GM18867 (cell line): ENCODE measurements around the gene ITPK1.
A peak's percentile ranks its signal among the peaks of the same experiment; 100 is the strongest.

ENCODE experiments used
- ATAC-seq: cut with Tn5 transposase; IDR thresholded peaks from one replicate; pipeline ENCODE4 v1.9.1; 2021; ENCODE audit warnings: mild to moderate bottlenecking, moderate library complexity; ENCODE audit not compliant: unreplicated experiment

ITPK1 gene

DNA sequence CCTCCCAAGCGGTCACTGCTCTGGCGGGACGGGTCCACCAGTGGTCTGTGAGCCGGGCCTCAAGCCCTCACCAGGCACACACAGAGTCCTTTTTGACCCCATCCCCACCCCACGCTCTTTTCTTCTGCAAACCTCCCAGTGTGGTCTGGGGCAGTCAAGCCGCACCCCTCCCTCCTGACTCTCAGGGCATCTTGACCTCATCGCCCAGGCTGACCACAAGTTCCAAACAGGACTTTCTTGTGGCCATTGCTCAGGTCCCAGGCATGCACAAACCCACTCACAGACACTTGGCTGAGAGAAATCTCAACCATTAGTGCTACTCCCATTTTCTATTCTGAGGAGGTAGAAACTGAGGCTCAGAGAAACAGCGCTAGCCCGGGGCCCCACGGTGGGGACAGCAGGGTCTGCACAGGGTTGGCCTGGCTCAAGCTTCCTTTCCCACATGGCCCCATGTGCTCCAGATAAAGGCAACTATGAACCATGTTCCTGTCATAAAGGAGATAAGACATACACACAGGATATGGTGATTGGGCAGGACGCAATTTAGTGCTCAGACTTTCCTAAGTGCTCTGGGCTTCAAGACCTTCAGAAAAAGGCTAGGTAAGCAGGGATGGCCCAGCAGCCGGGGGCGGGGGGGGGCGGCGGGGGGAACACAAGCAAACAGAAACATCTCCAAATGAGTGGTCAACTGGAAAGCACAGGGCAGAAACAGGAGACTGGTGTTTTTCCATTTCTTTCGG, 69.6 kb downstream of the ITPK1 start:
- no peak for ATAC-seq

DNA sequence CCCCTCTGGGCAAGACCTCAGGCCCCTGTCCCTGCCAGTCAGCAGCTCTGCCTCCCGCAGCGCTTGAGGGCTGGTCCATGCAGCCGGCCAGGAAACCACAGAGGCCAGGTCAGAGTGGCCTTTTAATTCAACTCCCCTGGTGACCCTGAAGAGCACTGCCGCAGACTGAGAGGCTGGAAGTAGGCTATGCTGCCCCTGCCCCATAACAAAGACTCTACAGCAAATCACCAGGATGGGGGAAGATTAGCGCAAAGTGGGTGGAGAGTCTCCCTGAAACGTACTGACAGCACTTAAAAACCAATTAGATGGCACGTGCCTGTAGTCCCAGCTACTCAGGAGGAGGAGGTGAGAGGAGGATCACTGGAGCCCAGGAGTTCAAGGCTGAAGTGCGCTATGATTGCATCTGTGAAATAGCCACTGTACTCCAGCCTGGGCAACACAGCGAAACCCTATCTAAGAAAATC, 70.5 kb downstream of the ITPK1 start:
- no peak for ATAC-seq

DNA sequence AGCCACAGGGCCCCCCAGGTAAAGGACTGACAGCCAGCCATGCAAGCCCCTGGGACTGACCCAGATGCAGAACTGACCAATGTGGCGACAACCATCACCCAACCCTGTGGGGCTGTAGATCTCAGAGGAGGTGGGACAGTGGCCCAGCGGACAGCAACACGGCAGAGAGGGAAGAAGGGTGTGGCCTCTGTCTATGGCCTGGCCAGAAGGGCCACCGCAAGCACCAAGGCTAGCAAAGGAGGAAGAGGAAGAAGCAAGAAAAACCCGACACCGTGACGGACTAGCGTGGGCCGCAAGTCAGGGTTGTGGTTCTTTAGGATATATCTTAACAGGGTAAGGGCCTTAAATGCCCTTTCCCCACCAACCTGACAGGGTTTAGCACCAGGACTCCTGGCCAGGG, 71.2 kb downstream of the ITPK1 start:
- ATAC-seq: no peak

DNA sequence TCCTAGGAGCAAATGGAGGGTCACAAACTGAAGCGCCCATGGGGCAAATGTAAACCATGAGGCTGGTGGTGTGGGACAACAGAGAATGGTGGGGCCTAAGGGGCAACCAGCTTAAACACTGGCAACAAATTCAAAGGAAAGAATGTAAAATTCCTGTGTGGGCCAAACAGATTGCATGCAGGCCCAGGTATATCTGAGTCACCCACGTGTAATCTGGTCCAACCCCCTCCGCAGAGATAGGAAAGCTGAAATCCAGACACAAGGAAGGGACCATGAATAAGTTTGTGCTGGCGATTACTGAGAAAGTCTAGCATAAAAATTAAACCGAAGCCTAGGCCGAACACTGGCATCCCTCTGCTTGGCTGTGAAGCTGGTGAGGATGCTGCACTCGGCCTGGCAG, 71.6 kb downstream of the ITPK1 start:
- ATAC-seq: no peak

DNA sequence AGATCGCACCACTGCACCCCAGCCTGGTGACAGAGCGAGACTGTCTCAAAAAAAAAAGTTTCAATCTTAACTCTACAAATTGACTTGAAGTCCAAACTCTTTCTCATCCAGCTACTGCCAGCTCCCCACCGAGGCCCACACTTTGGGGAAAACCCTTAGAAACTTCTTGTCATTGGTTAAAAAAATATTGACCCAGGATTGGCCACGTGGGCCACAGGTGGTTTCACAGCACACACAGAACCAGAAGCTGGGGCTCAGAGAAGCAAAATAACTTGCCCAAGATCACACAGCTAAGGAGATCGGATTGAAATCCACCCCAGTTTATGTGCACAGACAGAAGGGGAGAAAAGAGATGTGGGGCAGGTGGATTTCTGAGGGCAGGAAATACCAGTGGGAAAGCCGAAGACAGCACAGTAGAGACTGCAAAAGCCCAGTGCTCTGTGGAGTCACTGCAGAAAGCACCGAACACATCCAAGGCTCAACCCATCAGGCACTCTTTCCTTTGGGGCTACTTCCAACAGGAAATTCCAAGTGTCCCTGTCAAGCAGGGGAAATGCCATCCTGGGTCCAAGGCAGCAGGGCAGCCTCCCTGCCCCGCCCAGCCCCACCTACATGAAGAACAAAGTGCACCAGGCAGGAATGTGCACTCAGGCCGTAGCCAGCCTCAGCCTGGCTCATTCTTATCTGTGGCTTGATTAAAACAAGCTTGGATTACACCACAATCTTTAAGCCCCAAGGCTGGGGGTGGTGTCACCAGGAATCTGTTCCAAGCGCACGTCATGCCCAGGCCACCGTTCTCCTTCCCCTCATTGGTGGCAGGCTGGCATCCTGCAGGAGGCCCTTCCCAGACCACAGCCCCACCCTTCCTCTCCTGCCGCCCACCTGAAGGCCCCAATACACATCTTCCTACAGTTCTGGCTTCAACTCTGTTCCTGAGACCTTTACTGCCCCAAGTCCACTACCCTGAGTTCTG, 72.5 kb downstream of the ITPK1 start:
- no peak for ATAC-seq

DNA sequence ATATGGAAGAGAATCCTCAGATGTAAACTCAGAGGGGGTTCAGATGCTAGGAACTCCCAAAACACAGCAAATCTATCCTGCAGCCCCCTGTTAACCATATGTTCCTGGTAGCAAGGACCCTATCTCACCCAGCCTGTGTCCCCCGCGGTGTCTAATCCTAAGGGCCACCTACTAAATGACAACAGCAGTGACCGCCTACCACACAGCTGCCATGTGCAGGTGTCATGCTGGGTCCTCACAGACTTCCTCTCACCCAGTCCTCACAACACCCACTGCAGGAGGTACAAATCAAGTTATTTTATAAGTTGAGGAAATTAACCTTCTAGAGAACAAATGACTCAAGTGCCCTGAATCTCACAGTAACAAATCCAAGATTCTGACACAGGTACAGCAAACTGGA, 73.9 kb downstream of the ITPK1 start:
- ATAC-seq: no peak

DNA sequence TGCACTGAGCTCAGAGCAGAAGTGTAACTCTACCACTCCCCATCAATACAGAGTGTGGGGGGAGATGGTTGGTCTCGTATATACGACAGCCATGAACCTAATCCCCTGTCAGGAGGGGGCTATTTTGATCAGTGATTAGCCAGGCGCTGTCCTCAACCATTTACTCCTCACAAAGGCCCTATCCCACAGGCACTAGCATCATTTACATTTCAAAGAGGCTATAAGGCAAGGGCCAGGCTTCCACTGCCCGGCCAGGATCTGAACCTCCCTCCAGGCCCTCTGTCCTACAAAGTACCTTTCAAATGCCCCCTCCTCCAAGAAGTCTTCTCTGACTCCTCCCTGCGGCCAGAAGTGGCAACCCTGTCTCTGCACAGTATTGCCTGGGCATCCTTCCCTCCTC, 74.7 kb downstream of the ITPK1 start:
- ATAC-seq: no peak

DNA sequence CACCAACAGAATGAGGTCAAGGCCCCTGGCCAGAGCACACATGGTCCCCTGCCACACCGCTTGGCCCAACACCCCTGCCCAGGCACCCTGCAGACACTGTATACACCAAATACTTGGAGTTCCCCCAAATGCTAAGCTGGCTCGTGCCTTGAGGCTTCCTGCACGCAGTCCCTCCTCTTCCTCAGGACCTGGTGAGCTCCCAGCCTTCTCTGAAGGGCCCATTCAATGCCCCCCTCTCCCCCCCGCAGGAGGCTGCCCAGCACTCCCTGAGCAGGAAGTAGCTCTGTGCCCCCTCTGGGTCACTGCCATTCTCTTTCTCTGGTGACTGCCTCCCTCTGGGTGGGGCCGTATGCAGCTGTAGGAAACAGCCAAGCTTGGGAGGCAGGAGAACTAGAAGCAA, 75.3 kb downstream of the ITPK1 start:
- ATAC-seq: no peak

DNA sequence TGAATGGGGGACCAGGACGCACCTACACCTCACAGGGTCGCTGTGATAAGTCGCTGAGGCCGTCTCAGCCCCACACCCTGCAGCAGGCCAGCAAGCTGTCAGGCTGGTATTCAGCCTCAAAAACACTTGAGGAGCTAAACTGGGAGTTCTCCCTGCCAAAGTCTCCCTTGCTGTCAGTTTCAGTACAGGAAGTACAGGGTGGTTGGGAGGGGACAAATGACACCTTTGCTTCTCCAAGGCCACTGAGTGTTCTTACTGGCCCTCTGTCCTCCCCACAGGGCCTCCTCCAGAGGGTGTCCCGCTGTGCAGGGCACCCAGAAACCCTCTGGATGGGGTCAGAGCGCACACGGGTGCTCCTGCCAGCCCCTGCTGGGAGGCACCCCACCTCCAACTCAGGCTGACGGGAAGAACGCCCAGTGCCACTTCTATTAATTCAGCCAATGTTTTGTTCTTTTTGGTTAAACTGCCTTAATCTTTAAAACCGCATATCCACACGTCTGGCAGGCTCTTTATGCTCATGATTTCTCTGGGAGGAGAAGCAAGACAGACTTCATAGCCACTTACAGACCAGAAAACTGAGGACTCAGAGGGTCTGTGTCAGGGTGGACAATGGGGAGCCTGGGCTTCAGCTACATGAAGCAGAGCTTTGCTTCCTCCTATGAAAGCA, 75.9 kb downstream of the ITPK1 start:
- no peak for ATAC-seq

DNA sequence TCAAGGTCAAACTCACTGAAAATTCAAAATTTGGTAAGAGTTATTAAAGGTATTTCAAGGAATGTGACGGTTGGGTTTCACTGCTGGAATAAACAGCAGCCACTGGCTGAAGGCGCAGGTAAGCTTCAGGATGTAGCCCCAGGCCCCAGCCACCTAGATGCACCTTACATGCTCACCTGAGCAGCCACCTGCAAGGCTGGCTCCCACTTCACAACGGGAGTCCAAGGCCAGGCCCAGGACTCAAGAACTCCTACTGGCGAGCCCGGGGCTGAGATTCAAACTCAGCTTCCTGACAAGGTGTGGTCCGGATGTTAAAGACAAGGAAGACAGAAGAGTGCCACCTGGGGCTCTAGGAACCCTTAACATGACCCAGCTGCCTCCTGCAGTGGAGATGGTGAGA, 78.4 kb downstream of the ITPK1 start:
- ATAC-seq: no peak

DNA sequence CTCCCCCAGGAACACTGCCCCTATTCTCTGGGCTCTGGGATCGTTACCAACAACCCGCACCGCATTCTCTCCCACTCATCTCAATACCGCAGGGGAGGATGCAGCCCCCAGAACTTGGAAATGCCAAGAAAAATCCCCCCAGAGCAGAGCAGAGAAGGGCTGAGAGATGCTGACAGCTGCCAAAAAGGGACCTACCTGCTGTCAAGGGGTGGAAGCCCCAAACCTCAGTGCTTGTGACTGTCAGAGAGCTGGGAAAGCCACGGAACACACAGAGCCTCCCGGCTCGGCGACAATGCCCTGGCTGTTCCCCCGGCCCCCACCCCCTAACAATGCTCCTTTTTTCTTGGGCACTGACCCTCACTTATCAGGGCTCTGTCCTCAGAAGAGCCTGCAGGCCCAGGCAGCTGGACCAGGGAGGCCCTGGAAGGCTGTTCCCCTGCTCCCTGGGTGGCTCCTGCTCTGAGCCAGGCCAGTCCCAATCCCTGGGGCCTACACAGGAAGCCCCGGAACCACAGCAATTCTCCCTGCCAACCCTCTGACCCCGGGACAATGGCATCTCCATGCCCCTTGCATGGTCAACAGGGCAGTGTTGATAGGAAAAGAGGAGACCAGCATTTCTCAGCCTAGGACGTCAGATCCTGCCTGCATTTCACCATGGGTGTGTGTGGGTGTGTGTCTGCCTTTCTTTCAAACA, 78.9 kb downstream of the ITPK1 start:
- no peak for ATAC-seq

DNA sequence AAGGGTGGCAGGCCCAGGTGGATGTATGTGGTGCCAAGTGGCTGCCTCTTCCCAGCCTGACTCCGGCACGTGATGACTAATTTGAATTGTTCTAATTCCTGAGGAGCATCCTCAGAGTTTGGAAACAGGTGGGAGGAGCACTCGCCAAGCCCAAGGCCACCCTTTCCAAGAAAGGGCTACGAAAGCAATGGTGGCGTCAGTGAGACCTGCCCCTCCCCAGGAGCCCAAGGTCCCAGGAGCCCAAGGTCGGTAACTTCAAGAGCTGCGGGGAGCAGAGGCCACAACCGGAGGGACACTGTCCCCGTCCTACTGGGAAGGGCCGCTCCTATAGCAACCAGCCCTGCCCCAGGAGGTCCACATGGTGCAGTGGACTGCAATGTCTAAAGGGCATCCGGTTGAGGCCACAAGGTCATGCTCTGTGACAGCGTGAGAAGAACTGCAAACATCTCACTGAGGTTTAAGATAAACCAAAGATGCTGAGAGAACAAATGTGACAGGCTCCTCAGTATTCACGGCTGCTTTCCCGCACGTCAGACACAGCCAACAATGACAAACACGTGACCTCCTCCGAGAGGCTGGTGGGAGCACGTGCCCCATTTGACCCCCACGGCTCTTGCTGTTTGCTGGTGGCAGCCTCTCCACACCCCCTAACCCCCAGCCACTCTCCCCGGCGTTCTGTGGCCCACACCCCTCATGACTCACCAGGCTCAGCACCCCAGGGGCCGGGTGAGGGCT, 79.6 kb downstream of the ITPK1 start:
- ATAC-seq: no peak

DNA sequence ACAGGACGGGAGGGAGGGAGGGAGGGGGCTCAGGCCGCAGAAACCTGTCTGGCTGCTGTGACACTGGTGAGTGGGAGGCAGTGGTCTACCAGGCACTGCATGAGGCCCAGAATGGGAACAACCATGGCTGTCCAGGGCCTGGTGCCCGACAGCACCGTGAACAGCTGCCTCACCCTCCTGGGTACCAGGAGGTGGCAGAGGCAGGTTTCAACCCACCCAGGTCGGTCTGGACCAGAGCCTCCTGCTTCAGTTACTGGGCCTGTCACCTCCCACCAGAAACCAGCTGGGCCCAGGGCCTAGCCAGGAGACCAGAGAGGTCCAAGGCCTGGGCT, 80.2 kb downstream of the ITPK1 start:
- ATAC-seq: no peak

DNA sequence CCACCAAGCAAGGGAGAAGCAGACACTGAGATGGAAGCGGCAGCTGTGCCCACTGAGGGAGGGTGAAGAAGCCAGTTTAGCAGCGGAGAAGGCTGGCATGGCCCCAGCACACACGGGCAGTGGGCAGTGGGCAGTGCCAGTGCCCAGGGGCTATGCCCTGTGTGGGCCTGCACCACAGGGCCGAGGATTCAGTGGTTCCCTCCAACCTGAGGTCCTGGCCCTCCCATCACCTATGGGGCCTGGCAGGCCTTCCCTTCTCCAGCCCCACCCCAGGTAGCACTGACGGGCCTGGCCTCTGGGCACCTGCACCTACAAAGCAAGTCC, 81.1 kb downstream of the ITPK1 start:
- ATAC-seq: no peak

DNA sequence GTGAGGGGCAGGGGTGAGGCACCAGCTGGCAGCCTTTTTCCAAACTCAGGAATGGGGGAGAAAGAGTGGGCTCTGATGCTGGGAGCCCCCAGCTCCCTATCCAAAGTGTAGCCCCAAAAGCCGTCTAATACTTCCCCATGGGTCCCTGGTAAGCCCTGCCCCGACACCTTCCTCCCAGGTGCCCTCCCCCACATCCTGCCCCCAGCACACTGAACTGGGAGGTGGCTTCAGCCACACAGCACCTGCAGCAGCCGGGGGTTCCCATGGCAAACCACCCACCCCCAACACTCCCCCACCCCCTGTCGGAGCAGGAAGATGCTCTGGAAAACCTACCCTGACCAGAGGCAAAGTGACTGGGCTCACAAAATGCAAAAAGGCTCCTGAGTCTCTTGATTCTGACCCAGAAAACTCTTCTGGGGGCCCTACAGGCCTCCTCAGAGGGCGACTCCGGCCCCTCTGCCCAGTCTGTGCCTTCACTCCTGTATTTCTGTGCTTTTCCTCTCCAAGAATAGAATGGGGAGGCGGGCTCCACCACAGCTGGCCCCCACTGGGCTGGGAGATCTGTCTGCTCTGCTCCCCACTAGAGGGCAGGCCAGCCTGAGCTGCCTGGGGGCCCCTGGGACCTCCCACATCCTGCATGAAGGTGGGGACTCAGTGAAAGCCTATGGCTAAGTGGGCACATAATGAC, 81.6 kb downstream of the ITPK1 start:
- peak; percentile 57 for ATAC-seq

DNA sequence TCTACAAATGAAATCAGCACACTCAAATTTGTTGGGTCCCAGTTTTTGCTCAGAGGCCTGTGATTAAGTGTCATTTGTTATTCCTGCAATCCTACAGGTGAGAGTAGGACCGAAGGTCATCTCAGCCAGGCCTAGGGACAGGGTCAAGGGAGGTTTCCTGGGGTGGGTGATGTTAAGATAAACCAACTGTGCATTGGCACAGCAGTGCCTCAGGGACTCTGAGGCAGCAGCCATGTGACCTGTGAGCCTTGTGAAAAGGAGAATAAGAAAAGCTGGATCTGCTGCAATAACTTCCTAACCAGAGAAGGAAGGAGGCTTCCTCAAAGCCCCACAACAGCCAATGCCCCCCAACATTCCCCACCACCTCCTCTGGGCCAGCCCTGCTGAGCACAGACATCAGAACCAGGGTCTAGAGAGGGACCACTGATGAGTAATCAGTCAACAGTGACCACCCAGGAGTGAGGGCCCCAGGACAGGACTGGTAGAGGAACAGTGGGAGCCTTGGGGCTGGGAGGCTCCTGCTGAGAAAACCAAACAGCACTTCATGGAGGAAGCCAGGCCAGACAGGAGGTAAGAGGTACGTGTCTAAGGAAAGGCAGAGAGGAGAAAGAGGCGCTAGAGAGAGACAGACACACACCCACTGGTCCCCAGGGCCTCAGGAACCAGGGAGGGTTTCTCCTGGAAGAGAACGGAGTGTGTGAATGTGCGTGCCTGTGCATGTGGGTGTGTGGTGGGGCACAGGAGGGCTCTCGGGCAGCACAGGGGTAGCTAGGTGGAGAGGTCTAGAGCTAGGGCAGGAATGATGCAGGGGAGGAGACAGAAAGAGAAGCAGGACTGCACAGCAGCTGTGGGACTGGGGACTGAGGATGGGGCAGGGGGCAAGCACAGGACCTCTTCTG, 82.4 kb downstream of the ITPK1 start:
- no peak for ATAC-seq

DNA sequence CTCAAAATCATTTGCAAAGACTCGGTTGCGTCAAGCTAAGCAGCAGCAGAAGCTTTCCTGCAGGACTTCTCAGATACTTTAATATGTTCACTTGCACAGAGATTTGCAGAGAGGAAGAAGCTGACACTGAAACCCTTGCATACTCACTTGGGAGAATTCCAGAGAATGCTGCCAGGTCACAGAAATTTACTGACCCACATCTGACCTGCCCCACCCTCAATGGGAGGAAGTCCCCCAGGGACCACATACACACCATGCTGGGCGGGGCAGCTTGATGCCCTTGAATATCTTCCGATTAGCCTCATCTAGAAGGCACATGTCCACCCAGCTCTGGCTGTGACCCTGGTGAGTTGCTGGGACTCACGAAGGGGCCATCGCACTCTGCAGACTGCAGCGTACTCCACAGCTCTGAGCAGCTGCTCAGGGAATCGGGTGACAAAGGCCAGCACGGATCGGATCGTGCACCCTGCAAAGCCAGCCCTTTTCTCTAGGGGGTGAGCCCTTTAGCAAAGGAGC, 83.2 kb downstream of the ITPK1 start:
- no peak for ATAC-seq

DNA sequence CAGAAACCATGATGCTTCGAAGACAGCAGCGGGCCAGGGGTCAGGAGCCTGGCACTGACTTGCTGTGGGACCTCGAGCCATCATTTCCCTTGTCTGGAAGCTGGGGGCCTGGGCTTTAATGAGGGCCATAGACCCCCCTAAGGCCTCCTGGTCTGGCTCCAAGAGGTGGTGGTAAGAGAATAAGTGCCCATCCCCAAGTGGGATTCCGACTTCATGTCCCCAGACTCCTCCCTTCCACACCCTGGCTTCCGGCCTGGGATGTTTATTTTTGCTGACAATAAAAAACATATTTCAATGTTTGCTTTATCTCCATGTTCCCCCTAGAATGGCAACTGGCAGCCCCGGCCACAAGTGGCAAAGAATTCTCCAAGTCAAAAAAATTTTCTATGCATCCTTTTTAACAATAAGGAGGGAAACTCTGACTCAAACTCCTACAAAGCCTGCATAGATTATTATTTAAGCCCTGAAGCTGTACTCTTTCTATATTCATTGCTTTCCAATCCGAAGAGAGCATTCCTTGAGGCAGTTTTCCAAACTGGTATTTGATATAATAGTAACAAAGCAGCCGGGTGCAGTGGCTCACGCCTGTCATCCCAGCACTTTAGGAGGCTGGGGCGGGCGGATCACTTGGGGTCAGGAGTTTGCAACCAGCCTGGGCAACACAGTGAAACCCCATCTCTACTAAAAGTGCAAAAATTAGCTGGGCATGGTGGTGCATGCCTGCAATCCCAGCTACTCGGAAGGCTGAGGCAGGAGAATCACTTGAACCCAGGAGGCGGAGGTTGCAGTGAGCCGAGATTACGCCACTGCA, 84.0 kb downstream of the ITPK1 start:
- no peak for ATAC-seq
